ENCODE measurements around the gene MED8.

DNA sequence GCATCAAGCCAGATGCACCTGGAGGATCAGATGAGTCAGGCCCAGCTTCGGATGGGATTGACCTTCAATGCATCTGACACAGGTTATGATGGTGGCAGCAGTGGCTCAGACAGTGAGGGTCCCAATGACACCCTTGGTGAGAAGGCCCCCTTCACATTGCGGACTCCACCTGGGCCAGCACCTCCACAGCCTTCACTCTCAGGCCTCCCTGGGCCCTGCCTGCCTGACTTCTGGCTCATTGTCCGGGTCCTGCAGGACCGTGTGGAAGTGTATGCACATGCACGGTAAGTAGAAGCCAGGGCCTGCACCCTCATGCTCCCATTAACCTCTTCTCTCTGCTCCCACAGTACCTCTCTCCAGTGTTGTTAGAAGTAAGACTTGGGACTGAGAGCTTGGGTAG, 43.3 kb upstream of the MED8 start:
- TF ChIP-seq EZH2 (IDR thresholded peaks at IDR 0.05; ENCODE audit: low read depth, unreplicated experiment) = no peak
- TF ChIP-seq EZH2phosphoT487 (IDR thresholded peaks at IDR 0.05; ENCODE audit: unreplicated experiment) = no peak
- no peak for TF ChIP-seq CTCF (conservative IDR thresholded peaks at IDR 0.05; ENCODE audit: low read depth in 2 of 2)

Data from GM23338 (cell line).